ENCODE measurements around the gene TMPRSS6. TPM values are rescaled to one million over a fixed set of nuclear protein-coding genes. Genes with fewer than 3 reads are reported as not detected.

Gene TMPRSS6
- total and polyA plus RNA-seq, 2 of the 13 experiments (the other 11 are each of a cell fraction or from before 2014, with no cell fraction given) = 4.2 to 4.8 TPM

DNA sequence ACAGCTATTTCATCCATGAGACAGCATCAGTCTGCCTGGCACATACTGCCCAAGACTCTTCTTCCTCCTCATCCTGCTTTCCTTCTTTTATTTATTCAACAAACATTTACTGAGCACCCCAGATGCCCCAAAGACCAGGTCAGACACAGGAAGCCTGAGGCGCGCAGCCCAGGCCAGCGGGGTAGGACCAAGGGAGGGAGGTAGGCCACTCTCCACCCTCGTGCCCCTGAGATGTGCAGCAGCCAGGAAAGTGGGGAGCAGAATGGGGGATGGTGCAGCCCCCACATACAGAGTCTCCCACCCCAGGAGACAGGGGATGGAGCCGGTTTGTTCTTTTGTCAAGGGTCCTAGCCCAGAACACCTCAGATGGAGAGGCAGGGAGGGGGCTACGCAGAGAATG, 44.4 kb upstream of the TMPRSS6 start:
- no peak overlapping the region for H3K9ac ChIP-seq (ENCODE audit: insufficient read depth, low read depth, low read length)
- H3K79me2 ChIP-seq (ENCODE audit: insufficient read depth, low read length) = no peaks in the 10 kb centered on the region
- H3K27ac ChIP-seq (ENCODE audit: extremely low read length, insufficient read depth, low read length) = no peak overlapping the region
- no peak overlapping the region for H2AFZ ChIP-seq (ENCODE audit: low read length)
- TF ChIP-seq ZNF737 (CRISPR knock-in tag; IDR thresholded peaks at IDR 0.05; ENCODE audit: borderline replicate concordance) (no peak), NCOA2 (CRISPR knock-in tag; IDR thresholded peaks at IDR 0.05) (no peak)
- TF ChIP-seq, protein P1, sequence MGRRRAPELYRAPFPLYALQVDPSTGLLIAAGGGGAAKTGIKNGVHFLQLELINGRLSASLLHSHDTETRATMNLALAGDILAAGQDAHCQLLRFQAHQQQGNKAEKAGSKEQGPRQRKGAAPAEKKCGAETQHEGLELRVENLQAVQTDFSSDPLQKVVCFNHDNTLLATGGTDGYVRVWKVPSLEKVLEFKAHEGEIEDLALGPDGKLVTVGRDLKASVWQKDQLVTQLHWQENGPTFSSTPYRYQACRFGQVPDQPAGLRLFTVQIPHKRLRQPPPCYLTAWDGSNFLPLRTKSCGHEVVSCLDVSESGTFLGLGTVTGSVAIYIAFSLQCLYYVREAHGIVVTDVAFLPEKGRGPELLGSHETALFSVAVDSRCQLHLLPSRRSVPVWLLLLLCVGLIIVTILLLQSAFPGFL (CRISPR knock-in tag; IDR thresholded peaks at IDR 0.05) = no peak
- TF ChIP-seq, protein P2, sequence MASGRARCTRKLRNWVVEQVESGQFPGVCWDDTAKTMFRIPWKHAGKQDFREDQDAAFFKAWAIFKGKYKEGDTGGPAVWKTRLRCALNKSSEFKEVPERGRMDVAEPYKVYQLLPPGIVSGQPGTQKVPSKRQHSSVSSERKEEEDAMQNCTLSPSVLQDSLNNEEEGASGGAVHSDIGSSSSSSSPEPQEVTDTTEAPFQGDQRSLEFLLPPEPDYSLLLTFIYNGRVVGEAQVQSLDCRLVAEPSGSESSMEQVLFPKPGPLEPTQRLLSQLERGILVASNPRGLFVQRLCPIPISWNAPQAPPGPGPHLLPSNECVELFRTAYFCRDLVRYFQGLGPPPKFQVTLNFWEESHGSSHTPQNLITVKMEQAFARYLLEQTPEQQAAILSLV (CRISPR knock-in tag; IDR thresholded peaks at IDR 0.05; ENCODE audit: borderline replicate concordance) = no peak
- ATAC-seq = no peak
- POLR2A ChIA-PET = no interaction called here
- intact Hi-C loops (cut with micrococcal nuclease; ENCODE audit: unreplicated experiment) (no loop called here), in situ Hi-C loops (cut with HindIII; ENCODE audit: extremely low pct_ligation_motif_present, low pct_unique_long_range_greater_than_20kb) (no loop called here)
- H3K4me1 ChIP-seq (ENCODE audit: insufficient read depth, low read length) = no peaks in the 10 kb centered on the region
- no peaks in the 10 kb centered on the region for H3K36me3 ChIP-seq (replicated peaks in 1 of 2; ENCODE audit: control insufficient read depth in 1 of 2, insufficient read depth in 2 of 2, low read length in 2 of 2)
- CTCF ChIA-PET (ENCODE audit: low intra/inter-chr PET ratio, low total read pairs) = no interaction called here
- no peak overlapping the region for H3K4me3 ChIP-seq (replicated peaks in 1 of 3; ENCODE audit: insufficient read depth in 1 of 3, low read depth in 2 of 3, low read length in 3 of 3)
- no peak for DNase-seq (ENCODE audit: low spot score)
- no peaks in the 10 kb centered on the region for H3K9me3 ChIP-seq (ENCODE audit: low read length)
- no peak for FAIRE-seq
- BruUV-seq (replicated peaks) = no TSS peak
- H3K4me2 ChIP-seq (ENCODE audit: low read depth, low read length) = no peak overlapping the region
- H4K20me1 ChIP-seq (ENCODE audit: insufficient read depth, low read length) = no peaks in the 10 kb centered on the region
- WGBS (ENCODE audit: low lambda C conversion rate) = 63% methylated on average over 4 of the region's 6 CpGs
- peaks cover 0 to 12% of the 10 kb centered on the region in 2 experiments; a peak in 2 of 5 replicates for H3K27me3 ChIP-seq (ENCODE audit: control insufficient read depth in 1 of 2, insufficient read depth in 2 of 2, low read length in 2 of 2)

DNA sequence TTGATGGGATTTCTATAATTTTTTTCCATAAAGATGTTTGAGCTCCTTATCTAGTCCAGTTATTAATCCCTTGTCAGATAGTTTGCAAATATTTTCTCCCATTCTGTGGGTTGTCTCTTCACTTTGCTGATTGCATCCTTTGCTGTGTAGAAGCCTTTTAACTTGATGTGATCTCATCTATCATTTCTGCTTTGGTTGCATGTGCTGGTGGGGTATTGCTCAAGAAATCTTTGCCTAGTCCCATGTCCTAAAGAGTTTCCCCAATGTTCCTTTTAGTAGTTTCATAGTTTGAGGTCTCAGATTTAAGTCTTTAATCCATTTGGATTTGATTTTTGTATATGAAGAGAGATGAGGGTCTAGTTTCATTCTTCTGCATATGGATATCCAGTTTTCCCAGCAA, 41.9 kb upstream of the TMPRSS6 start:
- ATAC-seq = no peak
- H3K4me3 ChIP-seq (replicated peaks in 1 of 3; ENCODE audit: insufficient read depth in 1 of 3, low read depth in 2 of 3, low read length in 3 of 3) = no peak overlapping the region
- no peak overlapping the region for H3K27ac ChIP-seq (ENCODE audit: extremely low read length, insufficient read depth, low read length)
- in situ Hi-C loops (cut with HindIII; ENCODE audit: extremely low pct_ligation_motif_present, low pct_unique_long_range_greater_than_20kb) = no loop called here
- H3K4me2 ChIP-seq (ENCODE audit: low read depth, low read length) = no peak overlapping the region
- H2AFZ ChIP-seq (ENCODE audit: low read length) = no peak overlapping the region
- no peaks in the 10 kb centered on the region for H3K36me3 ChIP-seq (replicated peaks in 1 of 2; ENCODE audit: control insufficient read depth in 1 of 2, insufficient read depth in 2 of 2, low read length in 2 of 2)
- no peaks in the 10 kb centered on the region for H3K4me1 ChIP-seq (ENCODE audit: insufficient read depth, low read length)
- H3K9me3 ChIP-seq (ENCODE audit: low read length) = no peaks in the 10 kb centered on the region
- no peaks in the 10 kb centered on the region for H4K20me1 ChIP-seq (ENCODE audit: insufficient read depth, low read length)
- H3K79me2 ChIP-seq (ENCODE audit: insufficient read depth, low read length) = no peaks in the 10 kb centered on the region
- ChIA-PET CTCF (ENCODE audit: low intra/inter-chr PET ratio, low total read pairs) (no interaction called here), POLR2A (no interaction called here)
- DNase-seq (ENCODE audit: low spot score) = no peak
- no TSS peak for BruUV-seq (replicated peaks)
- intact Hi-C loops (cut with micrococcal nuclease; ENCODE audit: unreplicated experiment) = no loop called here
- FAIRE-seq = no peak
- H3K9ac ChIP-seq (ENCODE audit: insufficient read depth, low read depth, low read length) = no peak overlapping the region
- peaks cover 3 to 20% of the 10 kb centered on the region in 2 experiments; a peak in 4 of 5 replicates for H3K27me3 ChIP-seq (ENCODE audit: control insufficient read depth in 1 of 2, insufficient read depth in 2 of 2, low read length in 2 of 2)
- no peak for TF ChIP-seq ZSCAN12 (CRISPR knock-in tag; IDR thresholded peaks at IDR 0.05)
- TF ChIP-seq CHCHD3 (CRISPR knock-in tag; IDR thresholded peaks at IDR 0.05) = no peak
- no peak for TF ChIP-seq ZNF777 (CRISPR knock-in tag; IDR thresholded peaks at IDR 0.05)
- TF ChIP-seq MBNL3 (CRISPR knock-in tag; conservative IDR thresholded peaks at IDR 0.05) = no peak
- no peak for TF ChIP-seq HIVEP1 (CRISPR knock-in tag; IDR thresholded peaks at IDR 0.05)
- TF ChIP-seq RFX1 (IDR thresholded peaks at IDR 0.05) = no peak
- no peak for TF ChIP-seq ARNT2 (CRISPR knock-in tag; IDR thresholded peaks at IDR 0.05; ENCODE audit: low read depth)
- TF ChIP-seq XRCC5 (optimal IDR thresholded peaks at IDR 0.05; ENCODE audit: low read length) = no peak
- no peak for TF ChIP-seq NCOR1 (IDR thresholded peaks at IDR 0.05; ENCODE audit: borderline replicate concordance, low read length)
